ENCODE results near the gene ETS2. TPM values are rescaled to one million over a fixed set of nuclear protein-coding genes. Genes with fewer than 3 reads are reported as not detected.

ETS2 gene
- total RNA-seq, result 10 to 100 TPM; 20.5 to 41.9 TPM

DNA sequence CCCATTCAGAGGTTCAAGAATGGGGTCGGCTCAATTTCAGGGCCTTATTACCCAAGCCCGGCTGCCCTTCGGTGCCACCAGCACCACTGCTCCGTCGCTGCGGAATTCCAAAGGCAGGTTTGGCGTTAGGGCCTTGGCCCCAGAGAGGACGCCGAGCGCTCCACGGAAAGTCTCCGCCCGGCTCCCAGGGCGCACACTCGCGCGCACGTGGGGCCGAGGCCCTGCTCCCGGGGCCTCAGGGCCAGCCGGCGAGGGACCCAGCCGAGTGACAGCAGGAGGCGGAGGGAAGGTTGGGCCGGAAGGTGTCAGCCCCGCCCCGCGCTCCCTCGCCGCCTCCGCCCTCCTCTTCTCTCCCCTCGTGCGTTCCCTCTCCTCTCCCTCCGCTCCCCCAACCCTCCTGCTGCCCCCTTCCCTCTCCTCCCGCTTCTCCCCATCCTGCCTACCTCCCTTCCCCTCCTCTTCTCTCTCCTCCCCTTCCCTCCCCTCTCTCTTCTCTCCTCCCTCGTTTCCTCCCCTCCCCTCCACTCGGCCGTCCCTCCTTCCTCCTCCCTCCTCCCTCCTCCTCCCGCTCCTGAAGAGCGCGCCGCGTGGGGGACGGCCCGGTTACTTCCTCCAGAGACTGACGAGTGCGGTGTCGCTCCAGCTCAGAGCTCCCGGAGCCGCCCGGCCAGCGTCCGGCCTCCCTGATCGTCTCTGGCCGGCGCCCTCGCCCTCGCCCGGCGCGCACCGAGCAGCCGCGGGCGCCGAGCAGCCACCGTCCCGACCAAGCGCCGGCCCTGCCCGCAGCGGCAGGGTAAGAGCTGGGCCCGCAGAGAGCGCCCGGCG is at the start of gene ETS2:
ETS2 (plus strand) TSS at position 602 of the 825 bp plus-strand sequence. CDS start 4,106 bp downstream, outside the sequence.
- Mint-ChIP-seq H3K36me3 (ENCODE audit: low read depth) (peaks cover 43% of the 10 kb centered on the region), H3K4me1 (peaks cover 22% of the 10 kb centered on the region), H3K27me3 (no peaks in the 10 kb centered on the region), H3K4me3 (peak within 1 kb of the TSS; percentile 96), H3K27ac (peak within 1 kb of the TSS; percentile 96), H3K9me3 (no peaks in the 10 kb centered on the region)
- ATAC-seq (replicated peaks), result peak; percentile 65

DNA sequence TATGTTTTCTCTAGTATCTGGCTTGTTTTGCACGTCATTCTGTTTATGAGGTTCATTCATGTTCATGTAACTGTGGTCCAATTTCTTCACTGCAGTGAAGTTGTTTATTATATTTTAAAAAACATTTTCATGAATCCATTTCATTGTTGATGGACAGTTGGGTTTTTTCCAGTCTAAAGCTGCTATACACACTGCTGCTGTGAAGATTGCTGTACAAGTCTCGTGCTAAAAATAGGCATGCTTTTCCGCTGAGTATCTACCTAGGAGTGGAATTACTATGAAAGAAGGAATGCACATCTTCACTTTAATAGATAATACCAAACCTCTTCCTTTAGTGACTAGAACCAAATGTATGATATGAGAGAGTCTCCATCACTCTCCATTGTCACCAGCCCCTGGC is 49.0 kb upstream of the ETS2 start:
- Mint-ChIP-seq H3K4me1 (peaks cover 6% of the 10 kb centered on the region), H3K27ac (no peak overlapping the region), H3K27me3 (no peaks in the 10 kb centered on the region), H3K36me3 (ENCODE audit: low read depth) (no peaks in the 10 kb centered on the region), H3K4me3 (no peak overlapping the region), H3K9me3 (no peaks in the 10 kb centered on the region)
- no peak for ATAC-seq (replicated peaks)

DNA sequence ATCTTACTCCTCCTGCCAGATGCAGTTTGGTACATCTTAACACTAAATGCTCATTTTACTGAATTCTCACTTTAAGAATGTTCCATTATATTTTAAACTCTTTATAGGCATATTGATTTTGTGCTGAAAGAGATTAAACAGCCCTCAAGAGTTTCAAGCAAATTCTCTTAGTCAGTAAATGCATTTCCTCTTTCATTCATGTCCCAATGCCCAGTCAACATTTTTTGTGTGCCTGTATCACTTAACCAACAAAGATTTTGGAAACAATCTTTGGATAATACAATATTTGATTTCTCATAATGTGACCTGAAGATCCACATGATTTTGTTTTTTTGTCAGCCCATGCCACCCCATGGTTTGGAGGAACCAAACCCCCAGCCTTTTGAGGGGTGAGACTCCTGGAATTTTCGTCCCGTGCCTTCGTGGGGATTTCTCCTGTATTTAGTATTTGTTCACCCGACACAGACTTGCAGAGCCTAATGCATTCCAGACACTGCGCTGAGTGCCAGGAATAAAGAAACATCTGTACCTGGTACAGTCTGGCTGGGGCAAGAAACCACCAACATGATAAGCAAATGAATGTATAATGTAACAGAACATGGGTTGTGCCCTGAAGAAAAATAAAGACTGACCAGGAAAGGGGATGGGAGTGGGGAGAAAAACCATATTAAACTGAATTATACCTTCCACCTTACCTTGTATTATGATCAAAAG is 47.1 kb upstream of the ETS2 start:
- Mint-ChIP-seq H3K36me3 (ENCODE audit: low read depth) (no peaks in the 10 kb centered on the region), H3K4me3 (no peak overlapping the region), H3K4me1 (peaks cover 6% of the 10 kb centered on the region), H3K9me3 (no peaks in the 10 kb centered on the region), H3K27ac (no peak overlapping the region), H3K27me3 (no peaks in the 10 kb centered on the region)
- no peak for ATAC-seq (replicated peaks)

DNA sequence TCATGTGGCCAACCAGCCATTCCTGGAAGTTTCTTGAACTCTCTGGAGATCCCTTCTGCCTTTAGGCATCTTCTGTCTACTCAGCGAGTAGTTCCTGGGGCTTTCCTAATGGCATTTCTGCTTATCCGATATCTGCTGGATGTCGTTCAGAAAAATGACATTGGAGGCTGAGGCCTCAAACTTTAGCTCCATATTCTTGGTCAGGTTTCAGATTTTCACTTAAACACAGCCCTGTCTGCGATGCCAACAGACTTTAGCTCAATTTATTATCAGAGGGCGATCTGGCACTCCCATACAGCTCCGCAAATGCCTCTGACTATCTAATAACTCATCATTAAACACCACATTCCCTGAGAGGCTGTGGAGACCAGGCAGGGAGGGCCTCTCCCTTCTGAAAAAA is 46.3 kb upstream of the ETS2 start:
- H3K27me3 Mint-ChIP-seq, result no peaks in the 10 kb centered on the region
- ATAC-seq (replicated peaks), result no peak
- no peaks in the 10 kb centered on the region for H3K9me3 Mint-ChIP-seq
- H3K27ac Mint-ChIP-seq, result no peak overlapping the region
- no peak overlapping the region for H3K4me3 Mint-ChIP-seq
- no peaks in the 10 kb centered on the region for H3K36me3 Mint-ChIP-seq (ENCODE audit: low read depth)
- peaks cover 6% of the 10 kb centered on the region for H3K4me1 Mint-ChIP-seq

DNA sequence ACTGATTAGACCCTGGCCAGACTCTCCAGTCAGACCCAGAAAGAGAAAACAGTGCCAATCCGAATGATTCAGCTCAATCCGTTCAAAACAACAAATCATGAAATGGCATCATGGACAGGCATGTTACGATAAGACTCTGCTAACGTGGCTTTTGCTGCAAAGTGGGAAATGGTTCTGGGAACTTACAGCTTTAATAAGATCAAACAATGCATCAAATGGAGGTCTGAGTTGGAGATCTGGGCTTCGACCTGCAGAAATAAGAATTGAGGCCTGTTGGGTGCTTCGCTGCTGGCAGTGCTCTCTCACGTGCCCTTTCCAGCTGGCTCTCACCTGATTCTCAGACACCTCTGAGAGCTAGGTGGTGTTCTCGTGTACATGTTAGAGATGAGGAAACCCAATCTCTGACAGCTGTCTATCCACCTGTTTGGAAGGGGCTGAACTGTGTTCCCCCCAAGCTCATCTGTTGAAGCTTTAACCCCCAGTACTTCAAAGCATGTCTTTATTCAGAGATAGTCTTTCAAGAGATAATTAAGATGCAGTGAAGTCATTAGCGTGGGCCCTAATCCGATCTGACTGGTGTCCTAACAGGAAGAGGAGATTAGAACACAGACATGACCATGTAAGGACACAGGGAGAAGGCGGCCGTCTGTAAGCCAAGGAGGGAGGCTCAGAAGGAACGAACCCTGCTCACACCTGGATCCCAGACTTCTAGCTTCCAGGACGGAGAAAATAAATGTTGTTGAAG is 45.5 kb upstream of the ETS2 start:
- no peak overlapping the region for H3K27ac Mint-ChIP-seq
- H3K4me1 Mint-ChIP-seq, result peaks cover 6% of the 10 kb centered on the region

GRCh38 chr21:38760762-38761155 is 45.0 kb upstream of the ETS2 start:
- Mint-ChIP-seq H3K36me3 (ENCODE audit: low read depth) (no peaks in the 10 kb centered on the region), H3K9me3 (no peaks in the 10 kb centered on the region), H3K27ac (no peak overlapping the region), H3K4me3 (no peak overlapping the region), H3K4me1 (peaks cover 3% of the 10 kb centered on the region), H3K27me3 (no peaks in the 10 kb centered on the region)
- ATAC-seq (replicated peaks), result no peak

More for the DNA sequence above, 45.5 kb upstream of the ETS2 start:
- no peak for ATAC-seq (replicated peaks)
- no peaks in the 10 kb centered on the region for H3K36me3 Mint-ChIP-seq (ENCODE audit: low read depth)
- no peaks in the 10 kb centered on the region for H3K27me3 Mint-ChIP-seq
- H3K4me3 Mint-ChIP-seq, result no peak overlapping the region
- no peaks in the 10 kb centered on the region for H3K9me3 Mint-ChIP-seq

DNA sequence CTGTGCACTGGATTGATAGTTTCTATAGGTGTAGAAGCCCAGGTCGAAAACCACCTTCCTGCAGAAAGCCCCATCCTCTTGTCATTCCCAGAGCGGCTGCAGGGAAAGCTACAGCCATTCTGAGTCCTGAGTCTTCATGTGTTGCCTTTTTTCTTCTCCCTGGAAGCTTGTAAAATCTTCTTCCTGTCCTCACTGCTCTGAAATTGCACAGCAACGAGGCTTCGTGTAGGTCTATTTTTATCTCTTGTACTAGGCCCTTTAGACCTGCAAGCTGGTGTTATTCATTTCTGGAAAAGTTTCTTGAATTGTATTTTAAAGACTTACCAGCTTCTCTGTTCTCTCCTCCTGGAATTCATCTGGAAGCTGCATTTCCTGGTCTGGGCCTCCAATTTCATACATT is 44.2 kb upstream of the ETS2 start:
- no peaks in the 10 kb centered on the region for H3K27me3 Mint-ChIP-seq
- H3K4me3 Mint-ChIP-seq, result no peak overlapping the region
- no peaks in the 10 kb centered on the region for H3K9me3 Mint-ChIP-seq
- no peak overlapping the region for H3K27ac Mint-ChIP-seq
- H3K4me1 Mint-ChIP-seq, result peaks cover 6% of the 10 kb centered on the region
- no peak for ATAC-seq (replicated peaks)
- no peaks in the 10 kb centered on the region for H3K36me3 Mint-ChIP-seq (ENCODE audit: low read depth)

- Mint-ChIP-seq H3K9me3 (no peaks in the 10 kb centered on the region), H3K27me3 (no peaks in the 10 kb centered on the region), H3K27ac (no peak overlapping the region), H3K4me1 (peaks cover 28% of the 10 kb centered on the region), H3K36me3 (ENCODE audit: low read depth) (no peaks in the 10 kb centered on the region), H3K4me3 (no peak overlapping the region)
- no peak for ATAC-seq (replicated peaks)
These were observed 40.7 kb upstream of the ETS2 start for GRCh38 chr21:38765056-38765455.

DNA sequence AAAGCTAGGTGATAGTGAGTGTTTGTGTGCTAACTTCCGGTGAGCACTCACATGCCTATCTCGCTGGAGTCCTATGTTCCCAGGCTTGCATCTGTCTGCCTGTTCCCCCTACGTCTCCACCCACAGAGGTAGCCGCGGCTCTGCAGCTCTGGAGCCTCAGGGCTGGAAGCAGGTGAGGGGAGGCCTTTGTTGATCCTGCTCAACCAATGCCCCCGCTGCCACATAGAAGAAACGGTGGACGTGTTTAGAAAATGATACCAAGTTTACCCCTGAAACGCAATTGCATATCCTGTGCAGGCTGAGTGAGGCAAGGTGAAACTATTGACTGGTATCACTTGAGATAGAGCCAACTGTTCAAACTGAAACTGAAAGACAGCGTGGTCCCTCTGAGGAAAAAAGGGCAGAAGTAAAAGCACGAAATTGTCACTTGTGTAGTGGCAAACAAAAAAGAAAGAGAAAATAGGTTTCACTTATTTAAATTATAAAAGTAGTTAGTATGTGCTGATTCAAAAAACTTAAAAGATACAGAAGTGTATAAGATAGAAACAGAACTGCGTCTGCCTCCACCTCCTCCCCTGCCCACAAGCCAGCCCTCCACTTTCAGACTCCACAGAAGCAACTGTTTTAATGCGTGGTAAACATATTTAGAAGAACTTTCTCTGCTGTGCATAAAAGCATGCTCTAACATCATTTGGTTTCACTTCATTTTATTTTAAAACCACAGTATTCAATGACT is 38.6 kb upstream of the ETS2 start:
- no peaks in the 10 kb centered on the region for H3K9me3 Mint-ChIP-seq
- peaks cover 3% of the 10 kb centered on the region for H3K27me3 Mint-ChIP-seq
- H3K27ac Mint-ChIP-seq, result peak overlapping the region; percentile 97
- peak overlapping the region; percentile 72 for H3K4me3 Mint-ChIP-seq
- ATAC-seq (replicated peaks), result peak; percentile 75
- H3K36me3 Mint-ChIP-seq (ENCODE audit: low read depth), result no peaks in the 10 kb centered on the region
- H3K4me1 Mint-ChIP-seq, result peaks cover 28% of the 10 kb centered on the region

DNA sequence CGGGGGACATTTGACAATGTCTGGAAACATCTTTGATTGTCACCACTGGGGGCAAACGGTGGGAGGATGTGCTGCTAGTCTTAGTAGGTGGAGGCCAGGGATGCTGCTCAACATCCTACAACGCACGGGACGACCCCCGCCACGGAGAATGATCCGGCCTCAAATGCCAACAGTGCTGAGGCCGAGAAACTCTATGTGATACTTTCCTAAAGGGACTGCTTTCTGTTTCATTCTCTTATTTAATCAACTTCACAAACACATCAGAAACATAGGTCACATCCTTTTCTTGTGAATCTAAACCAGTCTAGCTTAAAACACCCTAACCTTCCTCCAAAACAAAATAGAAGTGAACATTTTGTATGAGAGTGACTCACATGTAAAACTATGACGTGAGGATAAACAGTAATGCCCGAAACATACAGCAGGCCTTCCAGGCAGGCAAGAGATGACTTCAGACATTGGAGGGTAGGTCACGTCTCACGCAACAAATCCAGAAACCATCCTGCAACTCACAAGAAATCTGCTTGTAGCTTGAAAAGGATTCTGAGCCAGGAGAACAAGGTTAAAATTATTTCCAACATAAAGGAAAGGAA is 37.2 kb upstream of the ETS2 start:
- Mint-ChIP-seq H3K27me3 (peaks cover 3% of the 10 kb centered on the region), H3K4me1 (peaks cover 38% of the 10 kb centered on the region), H3K4me3 (peak overlapping the region; percentile 72), H3K9me3 (no peaks in the 10 kb centered on the region), H3K36me3 (ENCODE audit: low read depth) (no peaks in the 10 kb centered on the region), H3K27ac (peak overlapping the region; percentile 97)
- ATAC-seq (replicated peaks), result peak; percentile 65

GRCh38 chr21:38769191-38769780 is 36.4 kb upstream of the ETS2 start:
- peaks cover 3% of the 10 kb centered on the region for H3K27me3 Mint-ChIP-seq
- no peaks in the 10 kb centered on the region for H3K9me3 Mint-ChIP-seq
- H3K36me3 Mint-ChIP-seq (ENCODE audit: low read depth), result no peaks in the 10 kb centered on the region
- H3K27ac Mint-ChIP-seq, result peak overlapping the region; percentile 97
- ATAC-seq (replicated peaks), result peak; percentile 15
- peaks cover 39% of the 10 kb centered on the region for H3K4me1 Mint-ChIP-seq
- H3K4me3 Mint-ChIP-seq, result peak overlapping the region; percentile 72

DNA sequence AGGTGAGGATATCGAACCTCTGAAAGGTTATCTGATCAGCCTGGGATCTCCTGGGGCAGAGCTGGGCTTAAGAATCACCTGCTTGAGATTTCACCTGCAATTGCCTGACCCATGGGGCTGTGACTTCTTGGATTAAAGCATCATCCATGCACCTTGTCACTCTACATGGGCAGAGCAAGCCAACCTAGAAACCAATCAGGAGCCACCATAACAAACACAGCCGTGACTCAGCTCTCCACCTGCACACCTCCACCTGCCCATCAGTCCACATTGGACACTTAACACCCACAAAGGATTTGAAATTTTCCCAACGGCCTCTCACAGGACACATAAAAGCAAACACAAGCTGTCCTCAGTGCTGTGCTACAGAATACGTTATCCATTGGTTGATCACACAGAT is 35.1 kb upstream of the ETS2 start:
- no peak overlapping the region for H3K4me3 Mint-ChIP-seq
- no peak overlapping the region for H3K27ac Mint-ChIP-seq
- ATAC-seq (replicated peaks), result no peak
- H3K4me1 Mint-ChIP-seq, result peaks cover 39% of the 10 kb centered on the region
- H3K36me3 Mint-ChIP-seq (ENCODE audit: low read depth), result no peaks in the 10 kb centered on the region
- H3K27me3 Mint-ChIP-seq, result peaks cover 3% of the 10 kb centered on the region
- H3K9me3 Mint-ChIP-seq, result no peaks in the 10 kb centered on the region

DNA sequence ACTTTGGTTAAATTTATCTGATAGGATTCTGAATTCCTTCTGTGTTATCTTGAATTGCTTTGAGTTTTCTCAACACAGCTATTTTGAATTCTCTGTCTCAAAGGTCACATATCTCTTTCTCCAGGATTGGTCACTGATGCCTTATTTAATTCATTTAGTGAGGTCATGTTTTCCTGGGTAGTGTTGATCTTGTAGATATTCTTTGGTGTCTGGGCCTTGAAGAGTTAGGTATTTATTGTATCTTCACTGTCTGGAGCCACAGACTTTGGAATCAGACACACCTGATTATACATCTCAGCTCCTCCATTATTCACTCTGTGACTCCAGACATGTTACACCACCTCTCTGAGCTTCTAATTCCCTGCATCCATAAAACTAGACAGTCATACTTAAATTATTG is 34.2 kb upstream of the ETS2 start:
- H3K9me3 Mint-ChIP-seq, result no peaks in the 10 kb centered on the region
- H3K27me3 Mint-ChIP-seq, result peaks cover 8% of the 10 kb centered on the region
- no peak overlapping the region for H3K4me3 Mint-ChIP-seq
- no peak overlapping the region for H3K27ac Mint-ChIP-seq
- H3K4me1 Mint-ChIP-seq, result peaks cover 34% of the 10 kb centered on the region
- no peaks in the 10 kb centered on the region for H3K36me3 Mint-ChIP-seq (ENCODE audit: low read depth)
- ATAC-seq (replicated peaks), result no peak

Data from activated T-helper 17 cell treated with anti-CD3 and anti-CD28 coated beads, Interleukin-2, amount 50 U/mL, for 72 hours (primary cell).